ENCODE results near the gene SIRPG.

GRCh38 chr20:1623501-1624205 lies 33.9 kb downstream of the SIRPG start:
- TF ChIP-seq CTCF (IDR thresholded peaks at IDR 0.05), result no peak
- no peak for TF ChIP-seq POLR2A (IDR thresholded peaks at IDR 0.05)

All from suprapubic skin (tissue), 3 donors.